ENCODE data around the gene DYNC2H1.
"Not testable (repeated sequence)": the region's sequence is repeated elsewhere in the genome, so short reads cannot be mapped to it uniquely, and the experiment has no call there.

DYNC2H1 gene

DNA sequence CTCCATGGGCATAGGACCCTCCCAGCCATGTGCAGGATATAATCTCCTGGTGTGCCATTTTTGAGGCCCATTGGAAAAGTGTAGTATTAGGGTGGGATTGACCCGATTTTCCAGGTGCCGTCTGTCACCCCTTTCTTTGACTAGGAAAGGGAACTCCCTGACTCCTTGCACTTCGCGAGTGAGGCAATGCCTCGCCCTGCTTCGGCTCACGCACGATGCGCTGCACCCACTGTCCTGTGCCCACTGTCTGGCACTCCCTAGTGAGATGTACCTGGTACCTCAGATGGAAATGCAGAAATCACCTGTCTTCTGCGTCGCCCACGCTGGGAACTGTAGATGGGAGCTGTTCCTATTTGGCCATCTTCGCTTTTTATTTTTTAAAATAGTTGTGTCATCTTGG lies 32.8 kb downstream of the DYNC2H1 start:
- H3K27ac ChIP-seq (ENCODE audit: low read depth, low read length); H3K9ac ChIP-seq (ENCODE audit: low read depth, low read length); H3K4me3 ChIP-seq (ENCODE audit: low read length); H3K4me1 ChIP-seq (ENCODE audit: insufficient read depth, low read length); H3K27me3 ChIP-seq (ENCODE audit: insufficient read depth, low read length); H3K9me3 ChIP-seq (ENCODE audit: insufficient read depth, low read depth, low read length): not testable (repeated sequence)
- WGBS: 96% methylated on average over 13 of the region's 13 CpGs
- peaks cover 32% of the 10 kb centered on the region for H3K36me3 ChIP-seq (ENCODE audit: insufficient read depth, low read length)

DNA sequence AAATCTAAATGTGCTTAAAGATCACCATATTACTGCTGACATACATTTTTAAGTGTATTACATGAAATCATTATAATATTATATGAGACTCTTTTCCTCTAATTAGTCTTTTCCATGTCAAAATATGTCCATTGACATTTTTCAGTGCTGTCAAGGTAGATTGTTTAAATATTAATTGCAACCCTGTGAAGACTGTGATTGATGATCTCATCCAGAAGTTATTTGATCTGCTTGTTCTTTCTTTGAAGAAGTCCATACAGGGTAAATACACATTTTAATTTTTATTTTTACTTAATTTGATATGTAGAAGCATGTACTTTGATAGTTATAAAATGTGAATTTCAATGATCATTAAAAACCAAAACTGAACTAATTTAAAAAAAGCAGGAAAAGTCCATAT lies 38.4 kb downstream of the DYNC2H1 start:
- H3K4me3 ChIP-seq (ENCODE audit: low read length): no peak overlapping the region
- no peaks in the 10 kb centered on the region for H3K9me3 ChIP-seq (ENCODE audit: insufficient read depth, low read depth, low read length)
- H3K36me3 ChIP-seq (ENCODE audit: insufficient read depth, low read length): peaks cover 41% of the 10 kb centered on the region
- no peak overlapping the region for H3K9ac ChIP-seq (ENCODE audit: low read depth, low read length)
- H3K4me1 ChIP-seq (ENCODE audit: insufficient read depth, low read length): no peaks in the 10 kb centered on the region
- no peaks in the 10 kb centered on the region for H3K27me3 ChIP-seq (ENCODE audit: insufficient read depth, low read length)
- H3K27ac ChIP-seq (ENCODE audit: low read depth, low read length): no peak overlapping the region

- no peak overlapping the region for H3K27ac ChIP-seq (ENCODE audit: low read depth, low read length)
- H3K36me3 ChIP-seq (ENCODE audit: insufficient read depth, low read length): peaks cover 86% of the 10 kb centered on the region
- H3K4me3 ChIP-seq (ENCODE audit: low read length): no peak overlapping the region
- WGBS: 92% methylated on average over 3 of the region's 3 CpGs
- H3K9ac ChIP-seq (ENCODE audit: low read depth, low read length): no peak overlapping the region
- no peaks in the 10 kb centered on the region for H3K9me3 ChIP-seq (ENCODE audit: insufficient read depth, low read depth, low read length)
- no peaks in the 10 kb centered on the region for H3K27me3 ChIP-seq (ENCODE audit: insufficient read depth, low read length)
- H3K4me1 ChIP-seq (ENCODE audit: insufficient read depth, low read length): no peaks in the 10 kb centered on the region
These were observed 48.3 kb downstream of the DYNC2H1 start for GRCh38 chr11:103157542-103157941.

DNA sequence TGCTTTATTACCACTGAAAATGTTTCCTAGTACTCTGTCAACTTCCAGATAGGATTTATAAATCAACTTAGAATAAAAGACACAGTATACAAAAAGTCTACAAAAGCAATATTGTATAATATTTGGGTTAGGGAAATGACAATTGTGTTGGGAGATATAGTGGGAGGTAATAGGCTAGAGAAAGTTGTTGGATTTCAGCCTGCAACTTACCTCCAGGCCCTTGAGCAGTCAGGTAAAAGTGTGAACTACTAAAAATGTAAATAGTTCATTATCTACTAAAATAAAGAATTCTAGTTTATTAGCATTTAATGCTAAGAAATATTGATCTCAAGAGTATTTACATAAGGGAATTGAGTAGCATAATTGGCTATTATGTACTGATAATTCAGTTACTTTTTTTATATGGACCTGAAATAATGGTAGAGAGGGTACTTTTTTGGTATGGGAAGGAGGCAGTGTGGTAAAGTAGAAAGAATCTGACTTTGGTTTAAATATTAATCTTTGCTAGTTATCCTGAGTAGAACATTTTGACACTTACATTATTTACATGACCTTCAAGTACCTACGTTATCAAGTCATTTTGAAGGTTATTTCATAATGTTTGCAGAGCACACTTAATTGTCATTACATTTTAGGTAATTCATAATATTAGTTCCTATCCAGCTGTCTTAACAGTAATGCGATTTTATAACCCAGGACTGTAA lies 55.0 kb downstream of the DYNC2H1 start:
- peaks cover 72% of the 10 kb centered on the region for H3K36me3 ChIP-seq (ENCODE audit: insufficient read depth, low read length)
- no peak overlapping the region for H3K4me3 ChIP-seq (ENCODE audit: low read length)
- 83% methylated on average over 1 of the region's 2 CpGs for WGBS
- no peaks in the 10 kb centered on the region for H3K27me3 ChIP-seq (ENCODE audit: insufficient read depth, low read length)
- no peak overlapping the region for H3K27ac ChIP-seq (ENCODE audit: low read depth, low read length)
- no peaks in the 10 kb centered on the region for H3K9me3 ChIP-seq (ENCODE audit: insufficient read depth, low read depth, low read length)
- no peak overlapping the region for H3K9ac ChIP-seq (ENCODE audit: low read depth, low read length)
- no peaks in the 10 kb centered on the region for H3K4me1 ChIP-seq (ENCODE audit: insufficient read depth, low read length)

GRCh38 chr11:103167166-103167565 lies 57.9 kb downstream of the DYNC2H1 start:
- H3K36me3 ChIP-seq (ENCODE audit: insufficient read depth, low read length): peaks cover 70% of the 10 kb centered on the region
- no peak overlapping the region for H3K27ac ChIP-seq (ENCODE audit: low read depth, low read length)
- H3K9ac ChIP-seq (ENCODE audit: low read depth, low read length): no peak overlapping the region
- H3K4me1 ChIP-seq (ENCODE audit: insufficient read depth, low read length): no peaks in the 10 kb centered on the region
- 97% methylated on average over 4 of the region's 4 CpGs for WGBS
- no peaks in the 10 kb centered on the region for H3K27me3 ChIP-seq (ENCODE audit: insufficient read depth, low read length)
- no peak overlapping the region for H3K4me3 ChIP-seq (ENCODE audit: low read length)
- H3K9me3 ChIP-seq (ENCODE audit: insufficient read depth, low read depth, low read length): no peaks in the 10 kb centered on the region

- no peaks in the 10 kb centered on the region for H3K27me3 ChIP-seq (ENCODE audit: insufficient read depth, low read length)
- no peak overlapping the region for H3K27ac ChIP-seq (ENCODE audit: low read depth, low read length)
- peaks cover 60% of the 10 kb centered on the region for H3K36me3 ChIP-seq (ENCODE audit: insufficient read depth, low read length)
- no peak overlapping the region for H3K9ac ChIP-seq (ENCODE audit: low read depth, low read length)
- H3K9me3 ChIP-seq (ENCODE audit: insufficient read depth, low read depth, low read length): no peaks in the 10 kb centered on the region
- 94% methylated on average over 3 of the region's 4 CpGs for WGBS
- H3K4me3 ChIP-seq (ENCODE audit: low read length): no peak overlapping the region
- H3K4me1 ChIP-seq (ENCODE audit: insufficient read depth, low read length): no peaks in the 10 kb centered on the region
These were observed 61.6 kb downstream of the DYNC2H1 start for GRCh38 chr11:103170865-103171264.

DNA sequence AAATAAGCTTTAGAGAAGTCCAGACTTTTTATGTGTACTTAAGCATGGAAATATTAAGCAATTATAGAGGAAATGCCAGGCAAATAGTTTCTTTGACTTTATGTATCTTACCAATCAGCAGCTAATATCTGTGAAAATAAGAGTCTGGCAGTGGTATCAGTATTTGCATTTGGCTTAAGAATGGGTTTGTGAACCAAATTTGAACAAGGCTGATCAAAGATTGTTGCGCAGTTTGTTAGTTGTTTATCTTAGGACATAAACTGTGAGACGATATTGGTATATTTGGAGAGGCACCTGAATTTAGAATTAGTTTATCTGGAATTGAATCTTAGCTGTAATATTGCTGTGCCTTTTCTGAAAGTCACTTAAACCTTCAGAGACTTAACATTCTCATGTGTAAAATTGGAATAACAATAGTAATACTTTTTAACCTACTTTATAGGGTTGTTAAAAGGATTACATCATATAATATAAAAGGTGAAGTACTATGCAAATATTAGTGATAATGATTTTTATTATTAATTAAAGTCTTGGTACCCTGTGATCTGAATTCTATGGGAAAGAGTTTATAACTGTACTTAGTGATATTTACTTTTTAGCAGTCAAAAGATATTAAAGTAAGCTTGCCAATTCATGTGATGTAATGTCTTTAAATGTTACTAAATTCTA lies 66.4 kb downstream of the DYNC2H1 start:
- Histone ChIP-seq H3K4me3 (ENCODE audit: low read length) (no peak overlapping the region), H3K36me3 (ENCODE audit: insufficient read depth, low read length) (peaks cover 65% of the 10 kb centered on the region), H3K27me3 (ENCODE audit: insufficient read depth, low read length) (no peaks in the 10 kb centered on the region), H3K4me1 (ENCODE audit: insufficient read depth, low read length) (no peaks in the 10 kb centered on the region), H3K27ac (ENCODE audit: low read depth, low read length) (no peak overlapping the region), H3K9ac (ENCODE audit: low read depth, low read length) (no peak overlapping the region), H3K9me3 (ENCODE audit: insufficient read depth, low read depth, low read length) (no peaks in the 10 kb centered on the region)
- WGBS: 98% methylated on average over 2 of the region's 2 CpGs

- Histone ChIP-seq H3K4me1 (ENCODE audit: insufficient read depth, low read length) (peaks cover 4% of the 10 kb centered on the region; the same call in 1 of the 2 replicates), H3K4me3 (ENCODE audit: low read length) (no peak overlapping the region), H3K27ac (ENCODE audit: low read depth, low read length) (no peak overlapping the region), H3K9ac (ENCODE audit: low read depth, low read length) (no peak overlapping the region), H3K27me3 (ENCODE audit: insufficient read depth, low read length) (no peaks in the 10 kb centered on the region), H3K9me3 (ENCODE audit: insufficient read depth, low read depth, low read length) (no peaks in the 10 kb centered on the region), H3K36me3 (ENCODE audit: insufficient read depth, low read length) (peaks cover 33% of the 10 kb centered on the region)
- WGBS: 72% methylated on average over 3 of the region's 3 CpGs
These were observed 74.9 kb downstream of the DYNC2H1 start for GRCh38 chr11:103183981-103184611.

DNA sequence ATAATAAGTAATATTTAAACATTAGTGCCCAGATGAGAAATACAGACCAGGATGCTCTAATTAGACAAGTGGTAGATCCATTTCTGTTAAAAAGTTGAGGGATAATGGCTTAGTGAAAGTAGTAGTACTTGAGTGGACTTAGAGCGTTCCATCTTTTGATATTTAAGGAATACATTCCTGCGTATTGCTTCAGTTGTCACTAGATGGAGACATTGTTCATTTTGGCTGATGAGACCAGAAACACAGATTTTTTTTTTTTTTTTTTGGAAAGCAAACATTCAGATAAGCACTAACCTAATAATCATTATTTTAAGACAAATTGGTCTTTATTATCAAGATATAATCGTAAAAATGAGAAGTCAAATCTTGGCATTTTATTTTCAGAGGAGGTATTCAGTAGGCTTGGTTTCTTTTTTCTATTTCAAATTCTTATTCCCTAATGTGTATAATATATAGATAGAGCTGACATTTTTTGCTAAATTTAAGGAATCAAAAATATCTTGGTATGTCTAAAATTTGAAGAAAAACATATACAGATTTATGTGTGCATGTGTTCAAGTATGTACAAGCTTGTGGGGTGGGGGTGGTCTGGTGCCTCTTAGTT lies 92.9 kb downstream of the DYNC2H1 start:
- H3K27ac ChIP-seq (ENCODE audit: low read depth, low read length): no peak overlapping the region
- H3K9me3 ChIP-seq (ENCODE audit: insufficient read depth, low read depth, low read length): no peaks in the 10 kb centered on the region
- H3K9ac ChIP-seq (ENCODE audit: low read depth, low read length): no peak overlapping the region
- H3K4me1 ChIP-seq (ENCODE audit: insufficient read depth, low read length): no peaks in the 10 kb centered on the region
- no peak overlapping the region for H3K4me3 ChIP-seq (ENCODE audit: low read length)
- H3K27me3 ChIP-seq (ENCODE audit: insufficient read depth, low read length): no peaks in the 10 kb centered on the region
- 77% methylated on average over 2 of the region's 3 CpGs for WGBS
- peaks cover 61% of the 10 kb centered on the region for H3K36me3 ChIP-seq (ENCODE audit: insufficient read depth, low read length)

GRCh38 chr11:103210543-103210942 lies 101.3 kb downstream of the DYNC2H1 start:
- WGBS: 96% methylated on average over 1 of the region's 1 CpG
- H3K9me3 ChIP-seq (ENCODE audit: insufficient read depth, low read depth, low read length): no peaks in the 10 kb centered on the region
- H3K4me3 ChIP-seq (ENCODE audit: low read length): no peak overlapping the region
- H3K4me1 ChIP-seq (ENCODE audit: insufficient read depth, low read length): no peaks in the 10 kb centered on the region
- H3K36me3 ChIP-seq (ENCODE audit: insufficient read depth, low read length): peaks cover 13% of the 10 kb centered on the region; the same call in 1 of the 2 replicates
- H3K27me3 ChIP-seq (ENCODE audit: insufficient read depth, low read length): no peaks in the 10 kb centered on the region
- no peak overlapping the region for H3K27ac ChIP-seq (ENCODE audit: low read depth, low read length)
- no peak overlapping the region for H3K9ac ChIP-seq (ENCODE audit: low read depth, low read length)

DNA sequence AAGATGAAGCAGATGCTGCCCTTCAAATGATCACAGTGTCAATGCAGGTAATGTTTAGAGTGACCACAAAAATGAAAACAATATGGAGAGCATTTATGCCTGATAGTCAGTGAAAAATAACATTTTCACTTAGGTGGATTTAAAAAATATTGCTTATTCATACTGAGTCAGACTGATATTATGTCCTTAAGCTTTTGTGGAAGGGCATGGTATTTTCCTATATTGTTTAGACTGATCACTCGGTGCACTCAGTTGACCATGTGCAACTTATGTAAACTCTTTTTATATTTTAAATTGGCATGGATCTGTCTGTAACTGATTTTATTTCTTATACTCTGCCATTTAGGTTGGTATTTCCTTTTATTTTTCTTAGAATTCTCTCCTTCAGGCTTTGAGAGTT lies 106.6 kb downstream of the DYNC2H1 start:
- H3K36me3 ChIP-seq (ENCODE audit: insufficient read depth, low read length): peaks cover 12% of the 10 kb centered on the region; the same call in 1 of the 2 replicates
- H3K9me3 ChIP-seq (ENCODE audit: insufficient read depth, low read depth, low read length): no peaks in the 10 kb centered on the region
- H3K27me3 ChIP-seq (ENCODE audit: insufficient read depth, low read length): no peaks in the 10 kb centered on the region
- H3K4me3 ChIP-seq (ENCODE audit: low read length): no peak overlapping the region
- 100% methylated on average over 1 of the region's 1 CpG for WGBS
- no peak overlapping the region for H3K27ac ChIP-seq (ENCODE audit: low read depth, low read length)
- no peak overlapping the region for H3K9ac ChIP-seq (ENCODE audit: low read depth, low read length)
- H3K4me1 ChIP-seq (ENCODE audit: insufficient read depth, low read length): no peaks in the 10 kb centered on the region

All from HUES64 (cell line).